HepG2 (cell line): Measurements from ENCODE around the gene DENND2D. TPM values are rescaled to one million over a fixed set of nuclear protein-coding genes. Genes with fewer than 3 reads are reported as not detected.

Source experiments
- CHCHD3 ChIP-seq: sonication (generic); formaldehyde crosslinking; IDR thresholded peaks from 2 replicates; pipeline ENCODE4 v1.8.0; 2022; ENCODE audit warnings: mild to moderate bottlenecking, missing genetic modification reagents, moderate library complexity
- HNRNPLL ChIP-seq: fragments of 200-400 bp; formaldehyde crosslinking; IDR thresholded peaks from 2 replicates; pipeline ENCODE4 v1.6.1; 2017; ENCODE audit warnings: mild to moderate bottlenecking, low read depth, low read length; ENCODE audit not compliant: poor library complexity, severe bottlenecking
- POLR2G ChIP-seq: fragments of 200-400 bp; formaldehyde crosslinking; IDR thresholded peaks from 2 replicates; pipeline ENCODE4 v1.6.1; 2018; ENCODE audit warnings: mild to moderate bottlenecking, low read depth, low read length, moderate library complexity
- ZNF501 ChIP-seq: sonication (generic); formaldehyde crosslinking; IDR thresholded peaks from 2 replicates; pipeline ENCODE4 v1.5.1; 2020; ENCODE audit warnings: mild to moderate bottlenecking, moderate library complexity, missing genetic modification reagents
- ZNF550 ChIP-seq: sonication (generic); formaldehyde crosslinking; IDR thresholded peaks from 2 replicates; pipeline ENCODE4 v1.4.0; 2020; ENCODE audit warnings: mild to moderate bottlenecking, missing genetic modification reagents, borderline replicate concordance
- ZNF841 ChIP-seq: sonication (generic); formaldehyde crosslinking; IDR thresholded peaks from 2 replicates; pipeline ENCODE4 v1.8.1; 2023; ENCODE audit warnings: missing genetic modification reagents, borderline replicate concordance
- polyA plus RNA-seq, 8 experiments: library from polyadenylated mRNA; depleted of rRNA in 3 of 8; stranded (reverse) in 7 of 8; unstranded in 1 of 8; fragments of >200 nt; fragmentation: Illumina TruSeq in 4 of 8; extraction: Trizol in 4 of 8; gene quantifications; 2 replicates each; pipeline versions ENCODE4 v1.2.1 to v1.2.3, GENCODE V29; 2011 to 2016; ENCODE audit warnings: low read depth in 4 of 8, missing spikeins in 1 of 8, mixed read lengths in 1 of 8; ENCODE audit not compliant: insufficient read depth in 1 of 8
- total RNA-seq, 5 experiments: library from RNA; depleted of rRNA; stranded (reverse); fragments of >200 nt; fragmentation: Illumina TruSeq; extraction: Trizol; gene quantifications; 2 replicates each; pipeline ENCODE4 v1.2.3, GENCODE V29; 2016; ENCODE audit warnings: low read depth in 1 of 5
- TF ChIP-seq, protein P1 (sequence below): sonication (generic); formaldehyde crosslinking; conservative IDR thresholded peaks from 2 replicates; pipeline ENCODE4 v1.8.0; 2022; ENCODE audit warnings: missing genetic modification reagents
- TF ChIP-seq, protein P2 (sequence below): sonication (generic); formaldehyde crosslinking; IDR thresholded peaks from 2 replicates; pipeline ENCODE4 v1.4.0; 2020; ENCODE audit warnings: missing genetic modification reagents, low read depth, mild to moderate bottlenecking, borderline replicate concordance
- TF ChIP-seq, protein P3 (sequence below): sonication (generic); formaldehyde crosslinking; IDR thresholded peaks from 2 replicates; pipeline ENCODE4 v1.8.1; 2023; ENCODE audit warnings: mild to moderate bottlenecking, missing genetic modification reagents
- TF ChIP-seq, protein P4 (sequence below): IDR thresholded peaks from 2 replicates; pipeline ENCODE4 v1.6.1; 2016; ENCODE audit warnings: low read depth, missing genetic modification reagents, missing compliant biosample characterization

The DENND2D gene
- total and polyA plus RNA-seq, 2 of the 13 experiments (the other 11 are each of a cell fraction or from before 2014, with no cell fraction given), result 0.04 TPM; not detected in 1

DNA sequence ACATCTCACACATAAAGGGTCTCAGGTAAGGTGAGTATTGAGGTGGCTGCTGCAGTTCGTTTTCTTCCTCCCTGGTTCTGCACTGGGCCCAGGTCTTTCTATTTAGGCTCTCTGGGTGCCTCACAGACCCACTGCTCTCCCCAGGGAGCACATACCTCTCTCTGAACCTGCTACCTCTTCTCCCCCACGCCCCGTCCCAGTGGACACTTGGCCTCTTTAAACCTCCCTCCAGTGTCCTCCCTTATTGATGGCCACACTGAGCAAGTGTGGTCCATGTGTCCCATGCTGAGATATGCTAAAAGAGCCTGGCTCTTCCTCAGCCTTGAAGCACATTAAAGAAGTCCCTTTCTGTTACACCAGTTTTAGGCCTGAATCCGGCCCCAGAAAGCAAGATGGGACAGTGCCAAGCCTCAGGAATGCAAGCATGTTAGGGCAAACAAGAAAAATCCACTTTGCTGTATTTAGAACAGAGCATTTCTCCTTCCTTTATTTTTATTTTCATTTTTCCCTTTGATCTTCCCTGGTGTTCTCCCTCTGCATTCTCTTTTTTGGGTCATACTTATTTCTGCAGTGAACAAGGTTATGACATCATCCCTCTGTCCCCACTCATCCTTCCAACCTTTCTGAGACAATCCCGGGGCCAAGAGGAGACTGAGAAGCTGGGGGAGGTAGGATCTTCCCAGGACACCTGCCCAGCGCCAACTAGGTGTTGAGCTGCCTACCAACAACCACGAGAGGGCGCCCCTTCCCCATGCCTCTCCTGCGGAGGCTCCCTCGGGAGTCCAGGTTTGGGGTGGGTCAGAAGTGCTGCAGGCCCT, 22.1 kb upstream of the DENND2D start (continued):
- TF ChIP-seq, protein P1, sequence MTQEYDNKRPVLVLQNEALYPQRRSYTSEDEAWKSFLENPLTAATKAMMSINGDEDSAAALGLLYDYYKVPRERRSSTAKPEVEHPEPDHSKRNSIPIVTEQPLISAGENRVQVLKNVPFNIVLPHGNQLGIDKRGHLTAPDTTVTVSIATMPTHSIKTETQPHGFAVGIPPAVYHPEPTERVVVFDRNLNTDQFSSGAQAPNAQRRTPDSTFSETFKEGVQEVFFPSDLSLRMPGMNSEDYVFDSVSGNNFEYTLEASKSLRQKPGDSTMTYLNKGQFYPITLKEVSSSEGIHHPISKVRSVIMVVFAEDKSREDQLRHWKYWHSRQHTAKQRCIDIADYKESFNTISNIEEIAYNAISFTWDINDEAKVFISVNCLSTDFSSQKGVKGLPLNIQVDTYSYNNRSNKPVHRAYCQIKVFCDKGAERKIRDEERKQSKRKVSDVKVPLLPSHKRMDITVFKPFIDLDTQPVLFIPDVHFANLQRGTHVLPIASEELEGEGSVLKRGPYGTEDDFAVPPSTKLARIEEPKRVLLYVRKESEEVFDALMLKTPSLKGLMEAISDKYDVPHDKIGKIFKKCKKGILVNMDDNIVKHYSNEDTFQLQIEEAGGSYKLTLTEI (CRISPR knock-in tag), result no peak
- TF ChIP-seq, protein P2, sequence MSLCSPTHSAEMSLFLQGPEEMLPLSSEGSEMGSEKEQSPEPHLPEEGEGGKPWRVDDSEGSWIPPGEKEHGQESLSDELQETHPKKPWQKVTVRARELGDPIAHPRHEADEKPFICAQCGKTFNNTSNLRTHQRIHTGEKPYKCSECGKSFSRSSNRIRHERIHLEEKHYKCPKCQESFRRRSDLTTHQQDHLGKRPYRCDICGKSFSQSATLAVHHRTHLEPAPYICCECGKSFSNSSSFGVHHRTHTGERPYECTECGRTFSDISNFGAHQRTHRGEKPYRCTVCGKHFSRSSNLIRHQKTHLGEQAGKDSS (CRISPR knock-in tag), result no peak
- TF ChIP-seq ZNF841 (CRISPR knock-in tag), result no peak
- TF ChIP-seq, protein P3, sequence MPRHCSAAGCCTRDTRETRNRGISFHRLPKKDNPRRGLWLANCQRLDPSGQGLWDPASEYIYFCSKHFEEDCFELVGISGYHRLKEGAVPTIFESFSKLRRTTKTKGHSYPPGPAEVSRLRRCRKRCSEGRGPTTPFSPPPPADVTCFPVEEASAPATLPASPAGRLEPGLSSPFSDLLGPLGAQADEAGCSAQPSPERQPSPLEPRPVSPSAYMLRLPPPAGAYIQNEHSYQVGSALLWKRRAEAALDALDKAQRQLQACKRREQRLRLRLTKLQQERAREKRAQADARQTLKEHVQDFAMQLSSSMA (CRISPR knock-in tag), result no peak
- peak; percentile 53 for TF ChIP-seq ZNF501 (CRISPR knock-in tag)
- 0 out of 2 replicates have a peak, but pooled peaks have one; percentile 52 for TF ChIP-seq ZNF550 (CRISPR knock-in tag)
- TF ChIP-seq POLR2G, result no peak
- no peak for TF ChIP-seq CHCHD3 (CRISPR knock-in tag)
- no peak for TF ChIP-seq HNRNPLL
- TF ChIP-seq, protein P4, sequence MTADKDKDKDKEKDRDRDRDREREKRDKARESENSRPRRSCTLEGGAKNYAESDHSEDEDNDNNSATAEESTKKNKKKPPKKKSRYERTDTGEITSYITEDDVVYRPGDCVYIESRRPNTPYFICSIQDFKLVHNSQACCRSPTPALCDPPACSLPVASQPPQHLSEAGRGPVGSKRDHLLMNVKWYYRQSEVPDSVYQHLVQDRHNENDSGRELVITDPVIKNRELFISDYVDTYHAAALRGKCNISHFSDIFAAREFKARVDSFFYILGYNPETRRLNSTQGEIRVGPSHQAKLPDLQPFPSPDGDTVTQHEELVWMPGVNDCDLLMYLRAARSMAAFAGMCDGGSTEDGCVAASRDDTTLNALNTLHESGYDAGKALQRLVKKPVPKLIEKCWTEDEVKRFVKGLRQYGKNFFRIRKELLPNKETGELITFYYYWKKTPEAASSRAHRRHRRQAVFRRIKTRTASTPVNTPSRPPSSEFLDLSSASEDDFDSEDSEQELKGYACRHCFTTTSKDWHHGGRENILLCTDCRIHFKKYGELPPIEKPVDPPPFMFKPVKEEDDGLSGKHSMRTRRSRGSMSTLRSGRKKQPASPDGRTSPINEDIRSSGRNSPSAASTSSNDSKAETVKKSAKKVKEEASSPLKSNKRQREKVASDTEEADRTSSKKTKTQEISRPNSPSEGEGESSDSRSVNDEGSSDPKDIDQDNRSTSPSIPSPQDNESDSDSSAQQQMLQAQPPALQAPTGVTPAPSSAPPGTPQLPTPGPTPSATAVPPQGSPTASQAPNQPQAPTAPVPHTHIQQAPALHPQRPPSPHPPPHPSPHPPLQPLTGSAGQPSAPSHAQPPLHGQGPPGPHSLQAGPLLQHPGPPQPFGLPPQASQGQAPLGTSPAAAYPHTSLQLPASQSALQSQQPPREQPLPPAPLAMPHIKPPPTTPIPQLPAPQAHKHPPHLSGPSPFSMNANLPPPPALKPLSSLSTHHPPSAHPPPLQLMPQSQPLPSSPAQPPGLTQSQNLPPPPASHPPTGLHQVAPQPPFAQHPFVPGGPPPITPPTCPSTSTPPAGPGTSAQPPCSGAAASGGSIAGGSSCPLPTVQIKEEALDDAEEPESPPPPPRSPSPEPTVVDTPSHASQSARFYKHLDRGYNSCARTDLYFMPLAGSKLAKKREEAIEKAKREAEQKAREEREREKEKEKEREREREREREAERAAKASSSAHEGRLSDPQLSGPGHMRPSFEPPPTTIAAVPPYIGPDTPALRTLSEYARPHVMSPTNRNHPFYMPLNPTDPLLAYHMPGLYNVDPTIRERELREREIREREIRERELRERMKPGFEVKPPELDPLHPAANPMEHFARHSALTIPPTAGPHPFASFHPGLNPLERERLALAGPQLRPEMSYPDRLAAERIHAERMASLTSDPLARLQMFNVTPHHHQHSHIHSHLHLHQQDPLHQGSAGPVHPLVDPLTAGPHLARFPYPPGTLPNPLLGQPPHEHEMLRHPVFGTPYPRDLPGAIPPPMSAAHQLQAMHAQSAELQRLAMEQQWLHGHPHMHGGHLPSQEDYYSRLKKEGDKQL, result no peak
